A673 (cell line): ENCODE results near the gene FGFR2.

Source experiments
- EZH2 ChIP-seq: fragments of 200-600 bp; sonication (generic); IDR thresholded peaks from 2 replicates; pipeline ENCODE4 v1.6.1; 2017; ENCODE audit warnings: borderline replicate concordance, low read depth, mild to moderate bottlenecking, mixed read lengths, antibody characterized with exemption, low read length; ENCODE audit not compliant: poor library complexity, severe bottlenecking
- TF ChIP-seq, protein P1 (sequence below): fragments of 300-800, 200-600 bp; sonication (generic); conservative IDR thresholded peaks from 2 replicates; pipeline ENCODE4 v1.5.1; 2017; ENCODE audit warnings: low read depth, mild to moderate bottlenecking, antibody characterized with exemption, low read length, moderate library complexity, mixed read lengths

DNA sequence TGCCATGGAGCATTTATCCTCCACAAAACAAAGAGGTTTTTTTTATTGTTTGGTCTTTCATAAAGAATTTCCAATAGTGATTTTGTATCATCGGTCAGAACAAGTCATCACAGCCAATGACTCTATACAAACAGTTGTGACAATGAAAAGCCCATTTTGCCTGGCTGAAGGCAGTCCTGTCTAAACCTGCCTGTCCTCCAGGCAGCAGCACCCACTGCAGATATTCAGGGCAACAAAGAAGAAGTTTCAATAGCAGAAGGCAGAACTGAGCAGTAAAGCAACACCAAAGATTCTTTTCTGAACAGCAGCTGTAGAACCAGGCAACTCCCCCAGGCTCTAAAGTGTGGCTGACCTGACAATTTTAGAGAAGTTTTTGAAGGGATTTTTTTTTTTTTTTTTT, 169.4 kb downstream of the FGFR2 start:
- TF ChIP-seq, protein P1, sequence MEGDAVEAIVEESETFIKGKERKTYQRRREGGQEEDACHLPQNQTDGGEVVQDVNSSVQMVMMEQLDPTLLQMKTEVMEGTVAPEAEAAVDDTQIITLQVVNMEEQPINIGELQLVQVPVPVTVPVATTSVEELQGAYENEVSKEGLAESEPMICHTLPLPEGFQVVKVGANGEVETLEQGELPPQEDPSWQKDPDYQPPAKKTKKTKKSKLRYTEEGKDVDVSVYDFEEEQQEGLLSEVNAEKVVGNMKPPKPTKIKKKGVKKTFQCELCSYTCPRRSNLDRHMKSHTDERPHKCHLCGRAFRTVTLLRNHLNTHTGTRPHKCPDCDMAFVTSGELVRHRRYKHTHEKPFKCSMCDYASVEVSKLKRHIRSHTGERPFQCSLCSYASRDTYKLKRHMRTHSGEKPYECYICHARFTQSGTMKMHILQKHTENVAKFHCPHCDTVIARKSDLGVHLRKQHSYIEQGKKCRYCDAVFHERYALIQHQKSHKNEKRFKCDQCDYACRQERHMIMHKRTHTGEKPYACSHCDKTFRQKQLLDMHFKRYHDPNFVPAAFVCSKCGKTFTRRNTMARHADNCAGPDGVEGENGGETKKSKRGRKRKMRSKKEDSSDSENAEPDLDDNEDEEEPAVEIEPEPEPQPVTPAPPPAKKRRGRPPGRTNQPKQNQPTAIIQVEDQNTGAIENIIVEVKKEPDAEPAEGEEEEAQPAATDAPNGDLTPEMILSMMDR: no peak
- no peak for TF ChIP-seq EZH2
